ENCODE results near the gene NRG3. TPM values are rescaled to one million over a fixed set of nuclear protein-coding genes. Genes with fewer than 3 reads are reported as not detected.

The NRG3 gene
- total RNA-seq, 4 donors from 2014 or later = 0.32 to 1.4 TPM; not detected in 2

DNA sequence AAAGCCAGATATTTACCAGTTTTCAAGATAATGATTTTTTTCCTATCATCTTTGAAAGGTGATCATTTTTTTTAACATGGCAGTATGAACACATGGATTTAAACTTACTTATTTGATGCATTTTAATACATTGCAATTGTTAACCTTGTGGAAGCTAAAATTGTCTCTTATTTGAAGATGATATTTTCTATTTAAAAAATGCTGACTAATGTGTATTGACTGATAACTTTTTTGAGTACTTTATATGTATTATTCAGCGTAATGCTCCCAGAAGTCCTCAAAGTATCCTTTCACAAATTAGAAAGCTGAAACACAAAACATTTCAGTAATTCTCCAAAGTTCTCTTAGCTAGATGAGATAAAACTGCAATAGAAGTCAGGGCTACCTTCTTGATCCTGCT, 677.3 kb downstream of the NRG3 start:
- no peak overlapping the region for H3K27ac ChIP-seq
- no peak overlapping the region for H3K4me3 ChIP-seq
- no peaks in the 10 kb centered on the region for H3K9me3 ChIP-seq
- no peak for TF ChIP-seq EP300 (IDR thresholded peaks at IDR 0.05; ENCODE audit: low read depth)
- no peak for TF ChIP-seq POLR2AphosphoS5 (IDR thresholded peaks at IDR 0.05)
- no peak for TF ChIP-seq POLR2A (IDR thresholded peaks at IDR 0.05)
- TF ChIP-seq, protein P1, sequence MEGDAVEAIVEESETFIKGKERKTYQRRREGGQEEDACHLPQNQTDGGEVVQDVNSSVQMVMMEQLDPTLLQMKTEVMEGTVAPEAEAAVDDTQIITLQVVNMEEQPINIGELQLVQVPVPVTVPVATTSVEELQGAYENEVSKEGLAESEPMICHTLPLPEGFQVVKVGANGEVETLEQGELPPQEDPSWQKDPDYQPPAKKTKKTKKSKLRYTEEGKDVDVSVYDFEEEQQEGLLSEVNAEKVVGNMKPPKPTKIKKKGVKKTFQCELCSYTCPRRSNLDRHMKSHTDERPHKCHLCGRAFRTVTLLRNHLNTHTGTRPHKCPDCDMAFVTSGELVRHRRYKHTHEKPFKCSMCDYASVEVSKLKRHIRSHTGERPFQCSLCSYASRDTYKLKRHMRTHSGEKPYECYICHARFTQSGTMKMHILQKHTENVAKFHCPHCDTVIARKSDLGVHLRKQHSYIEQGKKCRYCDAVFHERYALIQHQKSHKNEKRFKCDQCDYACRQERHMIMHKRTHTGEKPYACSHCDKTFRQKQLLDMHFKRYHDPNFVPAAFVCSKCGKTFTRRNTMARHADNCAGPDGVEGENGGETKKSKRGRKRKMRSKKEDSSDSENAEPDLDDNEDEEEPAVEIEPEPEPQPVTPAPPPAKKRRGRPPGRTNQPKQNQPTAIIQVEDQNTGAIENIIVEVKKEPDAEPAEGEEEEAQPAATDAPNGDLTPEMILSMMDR (IDR thresholded peaks at IDR 0.05) = no peak
- no peaks in the 10 kb centered on the region for H3K4me1 ChIP-seq
- 85 to 91% methylated on average over 1 of the region's 1 CpG for WGBS, 2 donors (ENCODE audit: low coverage in 1 of 2)
- H3K27me3 ChIP-seq = no peaks in the 10 kb centered on the region
- intact Hi-C loops (cut with DNase I; ENCODE audit: low total_unique reads) = no loop called here
- no peak for DNase-seq
- H3K36me3 ChIP-seq = no peaks in the 10 kb centered on the region
- in situ Hi-C loops (cut with MboI; ENCODE audit: low pct_ligation_motif_present in 1 of 4, low pct_unique_long_range_greater_than_20kb in 1 of 4, low sequenced_read_pairs in 3 of 4) = no loop called here

DNA sequence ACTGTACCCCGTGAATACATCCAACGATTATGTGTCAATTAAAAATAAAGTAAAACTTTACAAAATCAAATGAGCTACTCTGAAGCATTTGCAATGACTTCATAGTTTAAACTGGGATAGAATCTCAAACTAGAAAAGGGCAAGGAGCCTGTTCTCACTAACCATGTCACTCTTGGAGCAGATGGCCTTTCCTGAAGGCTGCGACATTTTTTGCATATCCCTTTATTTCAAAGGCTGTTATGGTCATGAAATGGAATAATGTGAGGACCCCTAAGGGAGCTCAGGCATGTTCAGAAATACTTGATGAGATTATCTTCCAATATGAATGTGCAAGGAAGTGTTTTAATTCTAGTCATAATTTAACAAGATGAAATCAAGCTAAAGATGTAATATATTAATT, 679.4 kb downstream of the NRG3 start:
- H3K4me3 ChIP-seq = no peak overlapping the region
- no peak for DNase-seq
- H3K27ac ChIP-seq = no peak overlapping the region
- intact Hi-C loops (cut with DNase I; ENCODE audit: low total_unique reads) (no loop called here), in situ Hi-C loops (cut with MboI; ENCODE audit: low pct_ligation_motif_present in 1 of 4, low pct_unique_long_range_greater_than_20kb in 1 of 4, low sequenced_read_pairs in 3 of 4) (no loop called here)
- TF ChIP-seq EP300 (IDR thresholded peaks at IDR 0.05; ENCODE audit: low read depth) (no peak), POLR2A (IDR thresholded peaks at IDR 0.05) (no peak), POLR2AphosphoS5 (IDR thresholded peaks at IDR 0.05) (no peak)
- TF ChIP-seq, protein P1 (IDR thresholded peaks at IDR 0.05) = no peak
- no peaks in the 10 kb centered on the region for H3K4me1 ChIP-seq
- H3K36me3 ChIP-seq = no peaks in the 10 kb centered on the region
- no peaks in the 10 kb centered on the region for H3K27me3 ChIP-seq
- no peaks in the 10 kb centered on the region for H3K9me3 ChIP-seq
- WGBS, 2 donors (ENCODE audit: low coverage in 1 of 2) = 84 to 88% methylated on average over 3 of the region's 3 CpGs

DNA sequence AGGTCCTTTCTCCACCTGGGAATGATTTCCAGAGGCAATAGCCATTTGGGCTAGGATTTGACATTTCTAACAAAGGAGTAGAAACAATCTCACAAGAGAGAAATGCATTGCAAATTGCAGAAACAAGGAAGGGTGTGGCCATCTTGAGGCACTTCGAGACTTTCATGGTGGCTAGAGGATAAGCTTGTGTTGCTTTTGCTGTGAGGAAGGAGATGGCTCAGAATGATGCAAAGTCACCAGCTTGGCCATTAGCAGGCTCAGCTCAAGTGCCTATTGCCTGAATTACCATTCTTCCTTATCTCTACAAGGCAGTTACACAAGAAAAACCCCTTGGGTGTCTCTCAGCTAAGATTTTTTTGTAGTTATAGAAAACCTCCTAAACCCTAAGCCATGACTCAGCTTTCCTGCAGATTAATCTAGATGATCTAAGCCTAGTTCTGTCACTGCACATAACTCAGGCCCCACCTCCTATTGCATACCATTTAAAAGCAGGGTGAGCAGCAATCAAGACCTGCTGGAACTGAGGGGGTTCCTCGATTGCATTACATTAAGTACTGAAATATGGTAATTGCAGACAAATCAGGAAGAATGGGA, 683.1 kb downstream of the NRG3 start:
- WGBS, 2 donors (ENCODE audit: low coverage in 1 of 2) = 52% methylated on average over 2 of the region's 2 CpGs; no CpG with 5 or more reads in 1 of the 2 donors
- no peak overlapping the region for H3K27ac ChIP-seq
- intact Hi-C loops (cut with DNase I; ENCODE audit: low total_unique reads) (no loop called here), in situ Hi-C loops (cut with MboI; ENCODE audit: low pct_ligation_motif_present in 1 of 4, low pct_unique_long_range_greater_than_20kb in 1 of 4, low sequenced_read_pairs in 3 of 4) (no loop called here)
- H3K4me1 ChIP-seq = no peaks in the 10 kb centered on the region
- TF ChIP-seq POLR2A (IDR thresholded peaks at IDR 0.05) (no peak), EP300 (IDR thresholded peaks at IDR 0.05; ENCODE audit: low read depth) (no peak), POLR2AphosphoS5 (IDR thresholded peaks at IDR 0.05) (no peak)
- TF ChIP-seq, protein P1 (IDR thresholded peaks at IDR 0.05) = no peak
- H3K9me3 ChIP-seq = no peaks in the 10 kb centered on the region
- H3K27me3 ChIP-seq = no peaks in the 10 kb centered on the region
- no peak for DNase-seq
- H3K36me3 ChIP-seq = no peaks in the 10 kb centered on the region
- no peak overlapping the region for H3K4me3 ChIP-seq

DNA sequence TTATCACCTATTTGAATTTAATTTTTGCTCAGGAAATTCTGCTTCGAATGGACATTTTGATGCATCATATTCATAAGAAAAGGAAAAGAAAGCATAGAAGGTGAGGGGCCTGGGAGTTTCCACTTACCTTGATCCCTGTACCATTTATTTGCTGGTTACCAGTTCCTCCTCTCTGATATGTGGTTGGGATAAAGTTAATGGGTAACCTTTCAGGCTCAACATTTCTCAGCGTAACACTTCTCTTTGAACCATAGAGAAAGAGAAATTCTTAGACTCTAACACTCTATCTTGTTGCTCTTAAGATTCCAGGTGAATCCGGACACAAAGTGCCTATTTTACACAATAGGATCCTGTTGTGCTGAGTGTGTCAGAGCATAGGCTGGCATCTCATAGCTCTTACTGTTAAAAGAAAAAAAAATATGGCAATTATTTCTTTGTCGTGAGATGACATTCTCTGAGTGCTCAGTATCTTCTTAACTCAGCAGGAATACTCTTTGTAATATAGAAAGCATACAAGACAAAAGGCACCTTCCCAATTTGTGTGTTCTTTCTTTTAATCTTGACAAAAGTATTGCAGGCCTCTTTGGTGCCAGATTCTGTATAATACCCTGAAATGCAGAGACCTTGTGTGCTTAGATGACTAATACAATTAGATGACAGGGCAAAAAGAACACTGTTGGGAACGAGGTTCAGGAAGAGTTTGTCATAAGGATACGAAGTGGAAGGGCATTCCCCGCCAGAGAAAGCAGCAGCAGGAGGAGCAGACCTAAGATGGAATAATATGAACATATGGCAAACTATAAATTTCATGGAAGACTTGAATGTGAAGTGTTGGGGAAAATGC, 689.6 kb downstream of the NRG3 start:
- Histone ChIP-seq H3K4me1 (no peaks in the 10 kb centered on the region), H3K27me3 (no peaks in the 10 kb centered on the region), H3K4me3 (no peak overlapping the region), H3K9me3 (no peaks in the 10 kb centered on the region), H3K36me3 (no peaks in the 10 kb centered on the region), H3K27ac (no peak overlapping the region)
- 72 to 75% methylated on average over 7 of the region's 7 CpGs for WGBS, 2 donors (ENCODE audit: low coverage in 1 of 2)
- TF ChIP-seq EP300 (IDR thresholded peaks at IDR 0.05; ENCODE audit: low read depth) (no peak), POLR2AphosphoS5 (IDR thresholded peaks at IDR 0.05) (no peak), POLR2A (IDR thresholded peaks at IDR 0.05) (no peak)
- TF ChIP-seq, protein P1 (IDR thresholded peaks at IDR 0.05) = no peak
- no peak for DNase-seq
- in situ Hi-C loops (cut with MboI; ENCODE audit: low pct_ligation_motif_present in 1 of 4, low pct_unique_long_range_greater_than_20kb in 1 of 4, low sequenced_read_pairs in 3 of 4) = no loop called here
- intact Hi-C loops (cut with DNase I; ENCODE audit: low total_unique reads) = no loop called here

Data from transverse colon (tissue), 4 donors.